Esophagus squamous epithelium (tissue), 4 donors: ENCODE measurements around the gene DNAH9.

Experiments
- CTCF ChIP-seq, 6 experiments: fragments of 450-650 bp in 4 of 6; fragments of 200-600 bp in 2 of 6; sonication (generic) in 2 of 6; IDR thresholded peaks; one replicate each; pipeline ENCODE4 v1.5.1; 2016 to 2019; ENCODE audit warnings: antibody characterized with exemption in 6 of 6, mild to moderate bottlenecking in 4 of 6, moderate library complexity in 4 of 6
- POLR2A ChIP-seq, 4 donors: fragments of 450-650 bp; IDR thresholded peaks; one replicate each; pipeline ENCODE4 v1.6.1; 2017; ENCODE audit warnings: antibody characterized with exemption in 4 of 4, mild to moderate bottlenecking in 4 of 4, moderate library complexity in 3 of 4

- TF ChIP-seq CTCF (IDR thresholded peaks at IDR 0.05): no peak
- no peak for TF ChIP-seq POLR2A (IDR thresholded peaks at IDR 0.05)
These were observed 122.5 kb downstream of the DNAH9 start for GRCh38 chr17:11720816-11721215.
